Stimulated activated CD8-positive, alpha-beta memory T cell treated with anti-CD3 and anti-CD28 coated beads, Interleukin-7, amount 100 ng/mL, for 1 hour (primary cell): Measurements from ENCODE around the gene MAP6.

Source experiments
- DNase-seq, 2 donors: peaks; one replicate each; pipeline ENCODE4 v3.0.0-alpha.2; 2020; ENCODE audit warnings: low read depth in 2 of 2

The MAP6 gene

DNA sequence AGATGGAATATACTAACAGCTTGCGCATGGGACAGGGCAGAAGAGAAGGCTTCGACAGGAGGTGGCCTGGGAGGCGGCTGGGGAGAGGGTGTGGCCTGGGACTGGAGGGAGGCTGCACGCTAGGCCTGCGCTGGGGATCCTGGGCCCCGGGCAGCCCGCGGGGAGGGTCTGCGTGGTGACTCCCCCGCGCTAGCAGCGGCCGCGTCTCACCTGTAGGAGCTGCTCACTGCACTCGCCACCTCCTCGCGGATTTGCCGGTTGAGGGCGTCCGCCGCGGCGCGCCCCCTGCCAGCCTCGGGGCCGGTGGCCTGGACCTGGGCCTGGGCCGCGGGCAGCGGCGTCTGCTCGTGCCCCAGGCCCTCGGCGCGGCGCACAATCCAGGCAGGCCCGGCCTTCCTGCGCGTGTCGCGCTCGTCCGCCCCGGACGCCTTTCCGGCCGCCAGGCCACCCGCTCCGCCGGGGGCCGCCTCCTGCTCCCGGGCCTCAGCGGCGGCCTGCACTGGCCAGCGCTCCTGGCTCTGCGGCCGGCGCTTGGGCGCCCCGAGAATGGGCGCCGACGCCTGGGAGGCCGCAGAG, 1.5 kb downstream of the MAP6 start:
- no peak for DNase-seq

DNA sequence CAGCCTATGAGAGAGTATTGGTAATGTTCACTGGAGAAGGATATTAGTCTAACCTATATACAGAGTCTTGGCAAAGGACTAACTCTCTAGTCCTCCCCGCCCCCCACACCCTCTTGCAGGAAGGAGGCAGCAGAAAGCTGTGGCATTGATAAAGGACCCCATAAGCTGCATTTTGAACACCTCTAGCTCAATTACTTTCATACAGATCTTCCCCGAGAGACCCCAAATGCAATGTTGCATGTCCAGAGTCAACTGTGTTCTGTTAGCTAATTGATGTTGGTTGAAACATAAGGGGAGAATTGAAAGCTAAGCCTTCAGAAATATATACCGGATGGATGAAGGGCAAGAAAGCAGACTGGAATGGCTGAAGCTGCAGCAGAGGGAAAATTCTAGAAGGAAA, 2.8 kb downstream of the MAP6 start:
- no peak for DNase-seq

- no peak for DNase-seq
Observed at GRCh38 chr11:75665126-75665525, 3.7 kb downstream of the MAP6 start.

DNA sequence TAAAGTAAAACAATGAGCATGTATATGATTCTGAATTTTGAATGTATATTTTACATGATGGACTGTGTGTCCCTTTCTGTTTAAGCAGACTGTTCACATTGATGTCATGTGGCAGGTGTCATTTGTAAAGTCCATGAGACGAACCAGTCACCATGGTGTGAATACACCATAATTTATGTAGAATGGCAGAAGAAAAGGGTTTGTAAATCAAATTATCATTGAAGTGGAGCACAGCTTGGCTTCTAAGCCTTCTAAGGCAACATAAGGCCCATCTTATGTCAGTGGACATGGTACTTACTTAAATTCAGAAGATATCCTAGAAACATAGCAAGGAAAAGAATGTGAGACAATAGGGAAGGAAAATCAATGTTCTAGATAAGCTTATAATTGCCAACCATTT, 4.4 kb downstream of the MAP6 start:
- no peak for DNase-seq

DNA sequence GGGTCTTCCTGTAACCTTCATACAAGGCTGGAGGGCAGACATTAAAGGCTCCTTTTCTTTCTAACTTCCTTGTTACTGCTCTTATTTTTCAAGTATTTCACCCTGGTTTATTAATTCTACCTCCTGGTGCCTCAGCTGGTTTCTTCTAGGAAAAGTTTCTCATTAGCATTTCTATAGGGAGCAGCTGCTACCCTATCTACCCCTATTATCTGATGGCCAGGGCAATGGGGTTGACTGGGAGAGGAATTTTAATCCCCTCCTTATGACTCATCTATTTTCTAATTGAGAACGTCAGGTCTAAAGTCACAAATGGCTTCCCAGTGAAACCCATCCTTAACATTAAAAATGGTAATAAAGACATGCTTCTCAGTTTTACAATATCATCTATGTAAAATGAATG, 5.0 kb downstream of the MAP6 start:
- DNase-seq: no peak

- no peak for DNase-seq
Observed at GRCh38 chr11:75659836-75660235, 9.0 kb downstream of the MAP6 start.

DNA sequence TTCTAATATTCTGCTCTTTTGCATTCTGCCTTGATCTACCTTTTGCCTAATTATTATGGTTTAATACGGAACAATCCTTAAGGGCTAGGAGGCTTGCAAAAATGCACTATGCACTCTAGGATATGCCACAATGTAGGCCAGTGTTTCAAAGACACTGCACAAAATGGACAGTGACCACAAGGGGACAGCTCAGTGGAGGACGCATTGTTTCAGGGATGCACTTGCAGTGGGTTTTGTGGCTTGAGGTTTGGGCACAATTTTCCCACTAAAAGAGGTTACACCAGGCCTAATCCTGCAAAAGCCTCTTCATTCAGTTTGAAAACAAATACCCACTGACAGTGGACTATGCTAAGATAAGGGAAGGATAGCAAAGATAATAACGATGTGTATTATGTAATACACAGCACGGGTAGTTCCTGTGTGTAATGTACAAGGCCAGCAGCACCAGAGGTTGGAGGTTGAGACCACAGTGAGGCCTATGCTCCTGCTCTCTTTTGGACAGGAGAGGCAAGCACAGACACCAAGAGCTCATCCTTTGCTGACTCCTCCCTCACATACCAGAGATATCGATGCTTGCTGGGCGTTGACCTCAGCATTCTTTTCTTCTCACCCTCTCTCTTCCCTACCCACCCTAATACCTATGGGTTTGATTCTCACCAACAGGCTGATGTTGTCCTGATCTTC, 12.7 kb downstream of the MAP6 start:
- no peak for DNase-seq

DNA sequence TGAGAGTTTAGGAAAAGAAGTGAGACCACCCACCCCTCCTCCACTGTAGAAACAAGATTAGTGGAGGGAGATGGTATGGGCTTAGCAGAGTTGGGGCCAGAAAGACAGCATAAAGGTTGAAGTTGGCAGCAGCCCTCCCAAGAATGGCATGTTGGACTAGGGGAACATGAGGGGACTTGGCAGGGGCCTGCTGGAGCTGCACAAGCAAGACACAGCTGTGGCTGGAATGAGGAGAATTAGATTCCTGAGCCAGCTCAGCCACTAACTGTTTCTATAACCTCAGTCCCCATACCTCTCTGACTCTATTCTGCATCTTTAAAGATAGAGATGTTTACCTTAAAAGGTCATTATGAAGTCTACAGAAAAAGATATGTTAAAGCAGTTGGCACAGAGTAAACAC, 13.2 kb downstream of the MAP6 start:
- no peak for DNase-seq

GRCh38 chr11:75654314-75654713, 14.5 kb downstream of the MAP6 start:
- no peak for DNase-seq

DNA sequence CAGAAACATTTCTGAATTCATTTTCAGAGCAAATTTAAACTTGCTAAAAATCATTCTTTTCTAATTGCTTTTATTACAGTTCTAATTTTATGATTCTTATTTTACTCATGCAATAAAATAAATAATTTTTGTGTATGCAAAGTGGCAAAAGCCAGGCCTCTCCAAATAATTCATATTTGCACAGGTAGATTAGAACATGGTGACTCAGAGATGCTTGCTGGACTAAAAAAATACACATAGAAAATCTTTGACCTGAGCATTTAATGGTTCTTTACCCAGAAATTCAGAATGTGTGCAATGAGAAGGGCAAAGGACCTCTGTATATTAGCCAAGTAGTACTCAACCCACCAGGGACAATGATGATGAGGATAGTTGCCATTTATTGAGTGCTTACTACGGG, 15.3 kb downstream of the MAP6 start:
- no peak for DNase-seq

- DNase-seq: no peak
Observed at GRCh38 chr11:75652936-75653335, 15.9 kb downstream of the MAP6 start.

- no peak for DNase-seq
Observed at GRCh38 chr11:75651218-75651617, 17.6 kb downstream of the MAP6 start.

- DNase-seq: no peak
Observed at GRCh38 chr11:75650167-75650723, 18.6 kb downstream of the MAP6 start.

- DNase-seq: no peak
Observed at GRCh38 chr11:75644946-75645345, 23.9 kb downstream of the MAP6 start.

DNA sequence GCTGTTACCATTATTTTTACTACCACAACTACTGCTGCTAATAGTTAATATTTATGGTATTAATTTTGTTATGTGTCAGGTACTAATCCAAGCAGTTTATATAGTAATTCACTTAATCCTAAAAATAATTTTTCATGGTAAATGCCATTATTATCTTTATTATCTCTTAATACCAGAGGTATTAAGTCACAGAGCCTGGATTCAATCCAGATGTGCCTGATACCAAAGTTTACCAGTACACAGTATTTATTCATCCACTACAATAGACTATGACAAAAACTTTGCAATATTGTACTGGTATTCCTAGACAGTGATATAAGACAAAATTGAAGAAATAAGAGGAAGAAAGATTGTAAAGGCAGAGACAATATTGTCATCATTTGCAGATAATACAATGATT, 24.5 kb downstream of the MAP6 start:
- no peak for DNase-seq

DNA sequence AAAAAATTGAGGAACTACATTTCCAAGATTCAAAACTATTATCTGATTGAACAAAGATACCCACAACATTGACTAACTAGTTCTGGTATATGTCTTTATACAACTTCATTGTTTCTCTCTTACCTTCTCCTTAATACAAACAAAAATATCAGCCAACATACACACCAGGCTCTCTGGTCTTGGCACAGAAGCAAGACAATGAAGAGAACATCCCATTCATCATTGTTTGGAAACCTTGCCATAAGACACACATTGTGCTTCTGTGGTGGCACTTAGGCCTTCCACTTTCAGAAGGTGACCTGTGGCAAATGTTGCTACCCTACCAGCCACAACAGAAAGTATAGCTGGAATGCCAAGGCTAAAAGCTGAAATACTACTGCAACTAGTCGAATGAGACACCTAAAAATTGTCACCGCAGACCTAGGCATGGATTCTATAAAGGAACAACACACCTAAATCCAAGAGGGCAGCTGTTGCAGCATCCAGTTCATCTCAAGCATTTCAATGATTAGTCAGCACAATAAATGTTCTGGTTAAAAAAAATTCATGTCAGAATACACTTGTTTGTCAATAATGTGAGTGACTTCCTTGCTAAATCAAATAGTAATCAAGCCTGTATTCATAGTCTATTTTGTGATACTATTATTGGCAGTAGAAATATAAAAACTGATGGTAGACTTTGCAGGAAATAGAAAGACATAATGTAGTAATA, 26.3 kb downstream of the MAP6 start:
- no peak for DNase-seq

DNA sequence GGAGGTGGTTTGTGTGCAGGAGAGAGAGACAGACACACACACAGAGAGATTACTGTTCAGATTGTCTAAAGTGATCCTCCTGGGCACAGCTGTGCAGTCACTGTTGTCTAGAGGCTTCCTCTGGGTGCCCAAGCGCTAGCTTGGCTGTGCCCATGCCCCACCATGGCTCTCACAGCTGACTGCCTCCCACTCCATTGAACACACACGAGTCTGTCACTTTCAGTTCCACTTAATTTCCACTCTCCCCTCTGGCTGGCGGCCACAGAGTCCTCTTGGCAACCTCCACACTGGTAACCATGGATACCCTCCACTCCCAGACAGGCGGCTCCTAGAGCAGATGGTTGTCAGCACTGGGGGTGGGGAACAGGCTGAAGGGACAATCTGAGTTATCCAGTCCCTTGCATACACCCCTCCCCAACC, 29.1 kb downstream of the MAP6 start:
- no peak for DNase-seq

DNA sequence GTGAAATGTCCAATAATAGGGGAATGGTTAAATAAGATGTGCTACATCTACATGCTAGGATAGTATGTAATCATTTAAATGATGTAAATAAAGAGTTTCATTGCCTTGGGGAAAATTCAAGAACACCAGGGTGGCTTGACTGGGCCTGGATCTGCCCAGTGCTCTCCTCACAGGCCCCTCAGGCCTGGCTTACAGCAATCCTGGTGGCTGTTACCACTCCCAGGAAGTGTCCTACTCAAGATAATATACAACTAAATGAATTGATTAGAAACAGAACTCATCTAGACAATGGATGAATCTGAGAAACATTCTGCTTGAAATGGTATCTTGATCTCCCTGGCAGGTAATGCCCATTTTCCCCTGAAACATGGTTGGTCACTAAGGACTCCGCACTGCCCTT, 30.8 kb downstream of the MAP6 start:
- no peak for DNase-seq

- no peak for DNase-seq
Observed at GRCh38 chr11:75635066-75635862, 33.6 kb downstream of the MAP6 start.

DNA sequence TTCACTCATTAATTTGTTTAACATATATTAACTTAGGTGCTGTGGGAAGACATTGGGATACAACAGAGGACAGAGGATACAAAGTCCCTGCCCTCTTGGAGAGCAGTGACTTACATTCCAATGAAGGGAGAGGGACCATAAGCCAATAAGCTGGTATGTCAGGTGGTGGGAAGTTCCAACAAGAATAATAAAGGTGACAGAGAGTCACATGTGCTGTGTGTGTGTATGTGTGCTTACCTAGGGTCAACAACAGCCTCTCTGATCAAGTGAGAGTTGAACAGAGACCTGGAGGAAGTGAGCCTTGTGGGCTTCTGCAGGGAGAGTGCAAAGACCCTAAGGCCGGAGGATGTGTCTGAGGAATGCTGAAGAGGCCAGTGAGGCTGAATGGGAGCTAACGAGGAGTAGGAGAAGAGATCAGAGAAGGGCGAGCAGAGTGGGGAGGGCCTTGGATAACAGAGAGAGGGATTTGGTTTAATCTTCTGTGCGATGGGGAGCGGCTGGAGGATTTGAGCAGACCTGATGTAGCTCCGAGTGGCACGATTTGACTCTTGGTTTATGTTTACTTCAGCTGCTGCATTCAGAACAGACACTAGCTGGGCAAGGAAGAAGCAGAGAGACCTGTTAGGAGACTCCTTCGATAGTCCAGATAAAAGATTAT, 35.3 kb downstream of the MAP6 start:
- no peak for DNase-seq

GRCh38 chr11:75632962-75633361, 35.9 kb downstream of the MAP6 start:
- no peak for DNase-seq

DNA sequence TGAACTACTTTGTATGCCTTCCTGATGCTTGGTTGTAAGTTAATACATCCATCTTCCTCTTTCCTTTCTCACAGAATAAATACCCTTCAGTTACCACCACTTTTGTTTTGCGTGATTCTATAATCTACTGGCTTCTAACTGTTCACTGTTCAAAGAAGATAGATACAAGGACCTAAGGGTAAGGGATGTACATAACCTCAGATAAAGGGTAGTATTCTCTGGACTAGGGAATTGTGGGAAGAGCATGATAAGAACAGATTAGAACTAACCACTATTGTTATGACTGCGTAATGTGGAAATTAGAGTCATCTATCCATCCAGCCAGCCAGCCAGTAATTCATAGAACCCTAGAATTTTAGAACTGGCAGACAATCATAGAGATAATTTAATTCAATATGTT, 36.4 kb downstream of the MAP6 start:
- no peak for DNase-seq
